ENCODE measurements around the gene ARFGAP3.

DNA sequence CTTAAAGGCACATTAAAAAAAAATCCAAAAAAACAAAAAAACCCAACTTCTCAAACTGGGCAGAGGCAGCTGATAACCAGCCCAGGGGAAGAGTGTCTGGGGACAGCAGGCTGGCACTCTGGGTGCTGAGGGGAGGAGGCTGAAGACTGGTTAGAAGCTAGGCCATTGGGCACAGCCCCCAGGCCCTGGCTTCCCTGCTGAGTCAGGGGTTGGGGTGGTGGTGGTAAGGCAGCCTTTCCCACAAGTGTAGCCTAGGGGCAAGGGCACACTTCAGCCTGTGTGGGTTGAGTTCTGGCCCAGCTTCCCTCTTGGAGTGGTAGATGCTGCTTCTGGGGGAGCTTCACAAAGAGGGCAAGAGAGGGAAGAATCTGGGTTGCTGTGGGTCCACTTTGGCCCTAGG lies 16.3 kb upstream of the ARFGAP3 start:
- TF ChIP-seq, protein P1, sequence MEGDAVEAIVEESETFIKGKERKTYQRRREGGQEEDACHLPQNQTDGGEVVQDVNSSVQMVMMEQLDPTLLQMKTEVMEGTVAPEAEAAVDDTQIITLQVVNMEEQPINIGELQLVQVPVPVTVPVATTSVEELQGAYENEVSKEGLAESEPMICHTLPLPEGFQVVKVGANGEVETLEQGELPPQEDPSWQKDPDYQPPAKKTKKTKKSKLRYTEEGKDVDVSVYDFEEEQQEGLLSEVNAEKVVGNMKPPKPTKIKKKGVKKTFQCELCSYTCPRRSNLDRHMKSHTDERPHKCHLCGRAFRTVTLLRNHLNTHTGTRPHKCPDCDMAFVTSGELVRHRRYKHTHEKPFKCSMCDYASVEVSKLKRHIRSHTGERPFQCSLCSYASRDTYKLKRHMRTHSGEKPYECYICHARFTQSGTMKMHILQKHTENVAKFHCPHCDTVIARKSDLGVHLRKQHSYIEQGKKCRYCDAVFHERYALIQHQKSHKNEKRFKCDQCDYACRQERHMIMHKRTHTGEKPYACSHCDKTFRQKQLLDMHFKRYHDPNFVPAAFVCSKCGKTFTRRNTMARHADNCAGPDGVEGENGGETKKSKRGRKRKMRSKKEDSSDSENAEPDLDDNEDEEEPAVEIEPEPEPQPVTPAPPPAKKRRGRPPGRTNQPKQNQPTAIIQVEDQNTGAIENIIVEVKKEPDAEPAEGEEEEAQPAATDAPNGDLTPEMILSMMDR (IDR thresholded peaks at IDR 0.05), result no peak
- TF ChIP-seq, protein P2, sequence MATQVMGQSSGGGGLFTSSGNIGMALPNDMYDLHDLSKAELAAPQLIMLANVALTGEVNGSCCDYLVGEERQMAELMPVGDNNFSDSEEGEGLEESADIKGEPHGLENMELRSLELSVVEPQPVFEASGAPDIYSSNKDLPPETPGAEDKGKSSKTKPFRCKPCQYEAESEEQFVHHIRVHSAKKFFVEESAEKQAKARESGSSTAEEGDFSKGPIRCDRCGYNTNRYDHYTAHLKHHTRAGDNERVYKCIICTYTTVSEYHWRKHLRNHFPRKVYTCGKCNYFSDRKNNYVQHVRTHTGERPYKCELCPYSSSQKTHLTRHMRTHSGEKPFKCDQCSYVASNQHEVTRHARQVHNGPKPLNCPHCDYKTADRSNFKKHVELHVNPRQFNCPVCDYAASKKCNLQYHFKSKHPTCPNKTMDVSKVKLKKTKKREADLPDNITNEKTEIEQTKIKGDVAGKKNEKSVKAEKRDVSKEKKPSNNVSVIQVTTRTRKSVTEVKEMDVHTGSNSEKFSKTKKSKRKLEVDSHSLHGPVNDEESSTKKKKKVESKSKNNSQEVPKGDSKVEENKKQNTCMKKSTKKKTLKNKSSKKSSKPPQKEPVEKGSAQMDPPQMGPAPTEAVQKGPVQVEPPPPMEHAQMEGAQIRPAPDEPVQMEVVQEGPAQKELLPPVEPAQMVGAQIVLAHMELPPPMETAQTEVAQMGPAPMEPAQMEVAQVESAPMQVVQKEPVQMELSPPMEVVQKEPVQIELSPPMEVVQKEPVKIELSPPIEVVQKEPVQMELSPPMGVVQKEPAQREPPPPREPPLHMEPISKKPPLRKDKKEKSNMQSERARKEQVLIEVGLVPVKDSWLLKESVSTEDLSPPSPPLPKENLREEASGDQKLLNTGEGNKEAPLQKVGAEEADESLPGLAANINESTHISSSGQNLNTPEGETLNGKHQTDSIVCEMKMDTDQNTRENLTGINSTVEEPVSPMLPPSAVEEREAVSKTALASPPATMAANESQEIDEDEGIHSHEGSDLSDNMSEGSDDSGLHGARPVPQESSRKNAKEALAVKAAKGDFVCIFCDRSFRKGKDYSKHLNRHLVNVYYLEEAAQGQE (IDR thresholded peaks at IDR 0.05; ENCODE audit: insufficient read depth in 1 of 2, low read depth in 2 of 2, low read length in 1 of 2), result no peak
